ENCODE results near the gene CREBBP. TPM values are rescaled to one million over a fixed set of nuclear protein-coding genes. Genes with fewer than 3 reads are reported as not detected.

The CREBBP gene
- total RNA-seq, 1 donor from 2014 or later = 31.4 TPM

- H3K27me3 ChIP-seq (ENCODE audit: control insufficient read depth, insufficient read depth, low read length) = no peaks in the 10 kb centered on the region
- H3K4me3 ChIP-seq (ENCODE audit: low read depth, low read length) = no peak overlapping the region
- no peak for DNase-seq (ENCODE audit: low read depth)
- no peak for TF ChIP-seq CTCF (IDR thresholded peaks at IDR 0.05; ENCODE audit: insufficient read depth, low read length, poor library complexity, severe bottlenecking)
- H3K36me3 ChIP-seq (ENCODE audit: control insufficient read depth, insufficient read depth, low read length) = peaks cover 3% of the 10 kb centered on the region
Observed at GRCh38 chr16:3727806-3728381, 152.6 kb downstream of the CREBBP start.

- Histone ChIP-seq H3K4me3 (ENCODE audit: low read depth, low read length) (no peak overlapping the region), H3K27me3 (ENCODE audit: control insufficient read depth, insufficient read depth, low read length) (no peaks in the 10 kb centered on the region), H3K36me3 (ENCODE audit: control insufficient read depth, insufficient read depth, low read length) (peaks cover 3% of the 10 kb centered on the region)
- no peak for DNase-seq (ENCODE audit: low read depth)
- TF ChIP-seq CTCF (IDR thresholded peaks at IDR 0.05; ENCODE audit: insufficient read depth, low read length, poor library complexity, severe bottlenecking) = no peak
Observed at GRCh38 chr16:3726021-3726687, 154.4 kb downstream of the CREBBP start.

- H3K36me3 ChIP-seq (ENCODE audit: control insufficient read depth, insufficient read depth, low read length) = peaks cover 3% of the 10 kb centered on the region
- TF ChIP-seq CTCF (IDR thresholded peaks at IDR 0.05; ENCODE audit: insufficient read depth, low read length, poor library complexity, severe bottlenecking) = no peak
- no peak for DNase-seq (ENCODE audit: low read depth)
- no peak overlapping the region for H3K4me3 ChIP-seq (ENCODE audit: low read depth, low read length)
- H3K27me3 ChIP-seq (ENCODE audit: control insufficient read depth, insufficient read depth, low read length) = no peaks in the 10 kb centered on the region
Observed at GRCh38 chr16:3725276-3725675, 155.2 kb downstream of the CREBBP start.

GRCh38 chr16:3722508-3722907 lies 158.0 kb downstream of the CREBBP start:
- DNase-seq (ENCODE audit: low read depth) = no peak
- no peaks in the 10 kb centered on the region for H3K36me3 ChIP-seq (ENCODE audit: control insufficient read depth, insufficient read depth, low read length)
- TF ChIP-seq CTCF (IDR thresholded peaks at IDR 0.05; ENCODE audit: insufficient read depth, low read length, poor library complexity, severe bottlenecking) = no peak

GRCh38 chr16:3720418-3720817 lies 160.1 kb downstream of the CREBBP start:
- Histone ChIP-seq H3K27me3 (ENCODE audit: control insufficient read depth, insufficient read depth, low read length) (no peaks in the 10 kb centered on the region), H3K4me3 (ENCODE audit: low read depth, low read length) (no peak overlapping the region), H3K36me3 (ENCODE audit: control insufficient read depth, insufficient read depth, low read length) (no peaks in the 10 kb centered on the region)
- DNase-seq (ENCODE audit: low read depth) = no peak
- TF ChIP-seq CTCF (IDR thresholded peaks at IDR 0.05; ENCODE audit: insufficient read depth, low read length, poor library complexity, severe bottlenecking) = no peak

More at GRCh38 chr16:3722508-3722907, 158.0 kb downstream of the CREBBP start:
- H3K4me3 ChIP-seq (ENCODE audit: low read depth, low read length) = no peak overlapping the region
- no peaks in the 10 kb centered on the region for H3K27me3 ChIP-seq (ENCODE audit: control insufficient read depth, insufficient read depth, low read length)

- no peak for DNase-seq (ENCODE audit: low read depth)
- H3K36me3 ChIP-seq (ENCODE audit: control insufficient read depth, insufficient read depth, low read length) = no peaks in the 10 kb centered on the region
- H3K4me3 ChIP-seq (ENCODE audit: low read depth, low read length) = no peak overlapping the region
- H3K27me3 ChIP-seq (ENCODE audit: control insufficient read depth, insufficient read depth, low read length) = no peaks in the 10 kb centered on the region
- TF ChIP-seq CTCF (IDR thresholded peaks at IDR 0.05; ENCODE audit: insufficient read depth, low read length, poor library complexity, severe bottlenecking) = no peak
Observed at GRCh38 chr16:3718628-3719027, 161.9 kb downstream of the CREBBP start.
